Astrocyte of the cerebellum (primary cell): Measurements from ENCODE around the gene DUSP5.

Source experiments
- DNase-seq: peaks from one replicate; pipeline ENCODE4 v3.0.0-alpha.2; 2011; ENCODE audit warnings: low read depth
- H3K4me3 ChIP-seq: 2 replicates; pipeline ENCODE4 v1.5.1; 2011; ENCODE audit warnings: mild to moderate bottlenecking, low read depth, low read length, moderate library complexity
- in situ Hi-C: cut with HindIII; loops from 2 replicates; pipeline ENCODE4 v1.10.0; 2017; ENCODE audit warnings: low sequenced_read_pairs
- TF ChIP-seq, protein P1 (sequence below): IDR thresholded peaks from 2 replicates; pipeline ENCODE4 v1.5.1; 2012; ENCODE audit warnings: low read length, low read depth, moderate library complexity, mild to moderate bottlenecking; ENCODE audit errors: missing control alignments

DUSP5 gene

DNA sequence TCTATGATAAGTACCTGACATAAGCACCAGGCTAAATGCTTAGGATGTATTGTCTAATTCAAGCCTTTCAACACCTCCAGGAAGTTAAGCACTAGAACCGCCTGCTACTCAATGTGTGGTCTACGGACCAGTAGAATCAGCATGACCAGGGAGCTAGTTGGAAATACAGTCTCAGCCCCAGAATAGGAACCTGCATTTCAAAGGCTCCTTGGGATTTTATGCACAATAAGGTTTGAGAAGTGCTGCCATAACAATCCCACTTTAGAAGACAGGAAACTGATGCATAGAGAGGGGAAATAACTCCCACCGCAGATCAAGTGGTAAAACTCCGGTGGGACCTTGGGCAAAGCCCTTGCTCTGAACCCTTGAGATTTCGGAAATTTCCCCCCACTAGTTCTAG lies 8.8 kb upstream of the DUSP5 start:
- H3K4me3 ChIP-seq: no peak overlapping the region
- in situ Hi-C loops: no loop called here
- DNase-seq: no peak
- TF ChIP-seq, protein P1, sequence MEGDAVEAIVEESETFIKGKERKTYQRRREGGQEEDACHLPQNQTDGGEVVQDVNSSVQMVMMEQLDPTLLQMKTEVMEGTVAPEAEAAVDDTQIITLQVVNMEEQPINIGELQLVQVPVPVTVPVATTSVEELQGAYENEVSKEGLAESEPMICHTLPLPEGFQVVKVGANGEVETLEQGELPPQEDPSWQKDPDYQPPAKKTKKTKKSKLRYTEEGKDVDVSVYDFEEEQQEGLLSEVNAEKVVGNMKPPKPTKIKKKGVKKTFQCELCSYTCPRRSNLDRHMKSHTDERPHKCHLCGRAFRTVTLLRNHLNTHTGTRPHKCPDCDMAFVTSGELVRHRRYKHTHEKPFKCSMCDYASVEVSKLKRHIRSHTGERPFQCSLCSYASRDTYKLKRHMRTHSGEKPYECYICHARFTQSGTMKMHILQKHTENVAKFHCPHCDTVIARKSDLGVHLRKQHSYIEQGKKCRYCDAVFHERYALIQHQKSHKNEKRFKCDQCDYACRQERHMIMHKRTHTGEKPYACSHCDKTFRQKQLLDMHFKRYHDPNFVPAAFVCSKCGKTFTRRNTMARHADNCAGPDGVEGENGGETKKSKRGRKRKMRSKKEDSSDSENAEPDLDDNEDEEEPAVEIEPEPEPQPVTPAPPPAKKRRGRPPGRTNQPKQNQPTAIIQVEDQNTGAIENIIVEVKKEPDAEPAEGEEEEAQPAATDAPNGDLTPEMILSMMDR: no peak

DNA sequence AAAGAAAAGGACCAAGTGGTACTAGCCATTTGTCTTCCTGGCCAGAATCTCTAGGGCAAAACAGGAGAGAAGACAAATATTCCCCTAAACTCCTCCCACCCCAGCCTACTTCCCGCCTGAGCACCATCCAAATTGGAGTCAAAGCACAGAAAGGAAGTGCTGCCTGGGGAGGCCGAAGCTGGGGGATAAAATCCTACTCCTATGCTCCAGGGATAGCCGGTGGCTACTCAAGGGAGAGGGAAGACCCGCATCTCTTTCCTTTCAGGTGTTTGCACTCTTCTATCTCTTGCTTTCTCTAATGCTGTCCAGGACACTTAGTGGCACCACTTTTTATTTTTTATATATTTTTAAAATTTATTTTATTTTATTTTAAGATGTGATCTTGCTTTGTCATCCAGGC lies 7.1 kb upstream of the DUSP5 start:
- in situ Hi-C loops: no loop called here
- DNase-seq: no peak
- H3K4me3 ChIP-seq: no peak overlapping the region
- TF ChIP-seq, protein P1: no peak

DNA sequence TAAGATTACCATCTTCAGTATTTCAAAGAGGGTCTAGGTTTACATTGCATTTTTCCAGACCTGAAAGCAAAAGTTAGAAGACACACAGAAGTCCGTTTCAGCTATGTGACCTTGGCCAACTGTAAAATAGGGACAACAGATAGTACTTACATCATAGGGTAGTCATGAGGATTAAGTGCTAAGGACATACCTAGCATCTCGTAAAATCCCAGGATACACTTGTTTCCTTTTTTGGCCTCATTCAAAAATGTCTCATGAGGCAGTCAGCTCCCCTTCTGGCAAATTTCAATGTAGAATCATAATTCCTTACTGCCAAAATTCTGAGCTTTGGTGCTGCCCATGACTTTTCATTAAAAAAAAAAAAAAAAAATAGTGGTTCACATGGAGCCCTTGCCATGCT lies 6.4 kb upstream of the DUSP5 start:
- no peak for DNase-seq
- in situ Hi-C loops: no loop called here
- TF ChIP-seq, protein P1: no peak
- no peak overlapping the region for H3K4me3 ChIP-seq

DNA sequence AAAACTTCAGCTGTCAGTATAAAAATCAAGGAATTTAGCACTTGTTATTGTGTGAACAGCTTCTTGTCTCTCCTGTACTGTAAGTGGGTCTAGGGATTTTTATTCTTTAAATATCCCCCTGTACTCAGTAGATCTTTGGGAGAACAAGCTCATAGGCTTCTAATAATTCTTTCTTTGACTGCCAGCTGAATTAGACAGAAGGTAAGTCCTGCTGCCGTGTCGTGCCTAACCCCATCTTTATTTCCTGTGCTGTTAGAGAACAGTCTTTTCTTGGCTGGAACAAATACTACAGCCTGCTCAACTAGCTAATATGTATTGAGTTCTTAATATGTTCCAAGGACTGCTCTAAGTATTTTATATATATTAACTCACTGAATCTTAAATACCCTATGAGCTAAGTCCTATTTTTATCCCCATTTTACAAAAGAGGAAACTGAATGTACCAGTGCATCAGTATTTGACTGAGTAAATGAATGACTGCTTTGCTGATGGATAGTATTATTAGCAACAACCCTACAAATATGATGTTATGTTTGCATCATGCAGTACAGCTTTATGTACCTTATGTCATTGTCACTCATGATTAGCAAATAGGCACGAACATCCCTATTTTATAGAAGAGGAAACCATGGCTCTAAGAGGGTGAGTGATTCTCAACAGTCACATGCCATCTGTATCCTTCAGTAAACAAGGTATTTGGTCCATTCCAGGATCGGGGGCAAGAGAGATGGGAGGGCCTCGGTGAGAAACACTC lies 5.5 kb upstream of the DUSP5 start:
- no peak overlapping the region for H3K4me3 ChIP-seq
- no peak for DNase-seq
- TF ChIP-seq, protein P1: no peak
- in situ Hi-C loops: no loop called here

DNA sequence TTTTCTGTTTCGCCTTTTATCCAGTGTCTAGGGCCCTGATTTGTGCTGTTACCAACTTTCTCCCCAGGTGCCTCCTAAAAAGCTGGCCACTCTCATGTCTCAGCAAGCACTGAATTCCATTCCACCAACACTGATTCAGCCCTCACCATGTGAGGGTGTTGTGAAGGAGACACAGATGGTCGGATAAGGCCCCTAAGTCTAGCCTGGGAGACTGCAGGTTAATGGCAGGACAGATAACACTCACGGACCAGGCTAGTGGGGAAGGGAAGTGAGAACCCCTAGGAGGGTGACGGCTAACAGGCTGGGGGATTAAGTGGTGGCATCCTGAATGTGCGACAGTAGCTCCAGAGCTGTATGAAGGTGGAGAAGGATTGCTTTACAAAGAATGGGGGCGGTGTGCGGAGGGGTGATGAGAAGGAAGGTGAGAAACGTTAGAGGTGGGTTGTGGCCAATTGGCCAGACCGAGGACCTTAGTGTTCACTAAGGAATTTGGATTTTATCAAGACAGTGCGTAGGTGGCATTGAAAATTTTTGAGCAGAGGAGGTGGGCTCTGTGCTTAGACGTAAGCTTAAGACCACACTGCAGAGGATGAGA lies 3.8 kb upstream of the DUSP5 start:
- DNase-seq: no peak
- TF ChIP-seq, protein P1: no peak
- H3K4me3 ChIP-seq: no peak overlapping the region
- in situ Hi-C loops: no loop called here

DNA sequence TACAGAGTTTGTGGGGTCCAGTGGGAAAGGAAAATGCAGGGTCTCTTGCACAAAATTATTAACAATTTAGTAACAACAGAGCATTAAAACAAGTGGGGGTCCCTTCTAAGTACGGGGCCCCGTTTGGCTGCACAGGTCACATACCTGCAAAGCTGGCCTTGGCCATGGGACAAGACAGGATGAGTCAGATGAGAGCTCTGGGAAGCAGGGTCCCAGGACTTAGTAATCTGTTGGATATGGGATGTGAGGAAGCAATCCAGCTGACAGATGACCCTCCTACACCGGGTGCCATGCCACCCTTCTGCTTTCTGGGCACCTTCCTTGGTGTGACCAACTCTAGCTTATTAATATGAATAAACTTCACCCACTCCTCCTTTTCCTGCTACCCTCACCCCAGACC lies 3.2 kb upstream of the DUSP5 start:
- no peak overlapping the region for H3K4me3 ChIP-seq
- TF ChIP-seq, protein P1: no peak
- DNase-seq: no peak
- in situ Hi-C loops: no loop called here
